HG03442 (cell line): ENCODE results near the gene LSM12.

ENCODE experiments used
- ATAC-seq: cut with Tn5 transposase; IDR thresholded peaks from one replicate; pipeline ENCODE4 v1.9.1; 2021; ENCODE audit warnings: mild to moderate bottlenecking, moderate library complexity; ENCODE audit not compliant: unreplicated experiment

Gene LSM12

DNA sequence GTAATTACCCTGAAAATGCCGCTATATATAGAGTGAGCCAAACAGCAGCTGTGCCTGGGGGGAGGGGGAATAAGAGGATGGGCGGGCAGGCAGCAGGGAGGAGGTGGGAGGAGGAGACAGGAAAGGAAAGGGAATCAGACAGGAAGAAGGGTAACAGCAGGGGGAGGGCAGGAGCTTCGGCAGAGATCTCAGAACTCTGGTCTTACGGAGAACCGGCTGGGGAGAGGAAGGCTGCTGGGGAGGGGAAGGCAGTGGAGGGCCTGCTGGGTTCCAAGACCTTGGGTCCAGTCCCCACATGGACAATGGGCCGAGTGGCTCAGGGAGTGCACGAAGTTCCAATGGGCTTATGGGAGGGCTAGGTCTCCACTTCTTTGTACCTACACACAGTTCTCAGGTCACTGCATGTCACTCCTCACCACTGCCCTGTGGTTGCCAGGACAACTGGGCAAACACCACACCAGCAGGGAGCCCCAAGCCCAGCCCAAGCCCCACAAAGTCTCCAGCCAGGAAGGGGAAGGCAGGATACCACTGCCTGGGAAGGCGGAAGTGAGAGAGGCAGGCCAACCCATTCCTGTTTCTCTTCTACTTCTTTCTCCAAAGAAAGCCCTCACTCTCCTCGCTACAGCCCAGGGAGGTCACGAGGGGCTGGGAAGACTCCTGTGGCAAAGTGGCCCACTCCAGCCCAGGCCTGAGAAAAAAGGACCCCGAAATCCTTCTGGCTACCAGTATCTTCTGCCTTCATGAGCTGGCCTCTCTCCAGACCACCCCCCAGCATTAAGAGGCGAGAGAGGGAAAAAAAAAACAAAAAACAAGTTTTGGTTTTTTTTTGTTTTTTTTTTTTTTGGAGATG is 29.4 kb upstream of the LSM12 start:
- no peak for ATAC-seq

DNA sequence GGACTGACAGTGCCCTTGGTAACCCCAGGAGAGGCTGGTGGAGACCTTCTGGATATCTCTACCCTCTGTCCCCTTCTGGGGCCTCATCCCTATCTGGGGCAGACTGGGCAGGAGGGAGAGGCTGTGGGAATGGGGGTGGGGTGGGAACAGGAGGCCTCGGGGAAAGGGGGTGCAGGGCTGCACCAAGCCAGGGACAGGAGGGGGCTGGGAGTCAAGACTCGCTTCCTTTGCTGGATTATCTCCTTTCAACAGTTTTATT is 28.8 kb upstream of the LSM12 start:
- no peak for ATAC-seq

GRCh38 chr17:44094701-44095387 is 28.4 kb upstream of the LSM12 start:
- no peak for ATAC-seq

DNA sequence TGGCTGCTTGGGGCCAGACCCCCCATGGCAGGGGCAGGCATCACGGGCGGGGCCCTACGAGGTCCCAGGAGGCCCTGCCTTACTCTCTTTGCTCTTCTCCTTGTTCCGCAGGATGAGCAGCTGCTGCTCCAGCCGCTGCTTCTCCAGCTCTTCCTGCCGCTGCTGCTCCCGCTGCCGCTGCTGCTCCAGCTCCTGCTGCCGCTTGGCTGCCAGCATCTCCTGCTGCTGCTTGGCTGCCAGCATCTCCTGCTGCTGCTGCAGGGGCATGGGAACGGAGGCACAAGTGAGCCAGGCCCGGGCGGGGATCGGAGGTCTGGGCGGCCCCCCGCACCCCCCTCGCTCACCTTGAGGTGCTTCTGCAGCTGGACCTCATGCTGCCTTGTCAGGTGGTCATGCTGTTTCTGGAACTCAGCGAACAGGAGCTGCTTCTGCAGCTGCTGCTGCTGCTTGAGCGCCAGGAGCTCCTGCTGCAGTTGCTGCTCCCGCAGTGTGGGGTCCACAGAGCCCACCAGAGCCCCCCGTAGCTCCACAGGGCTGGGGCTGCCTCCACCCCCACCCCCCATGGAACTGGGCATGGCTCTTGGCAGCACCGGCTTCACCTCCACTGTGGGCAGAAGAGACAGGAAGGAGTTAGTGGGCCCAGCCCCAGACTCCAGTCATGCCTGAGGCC is 26.9 kb upstream of the LSM12 start:
- no peak for ATAC-seq

GRCh38 chr17:44092051-44092450 is 25.6 kb upstream of the LSM12 start:
- no peak for ATAC-seq

GRCh38 chr17:44091200-44091997 is 24.9 kb upstream of the LSM12 start:
- ATAC-seq = no peak

- ATAC-seq = no peak
Measured at GRCh38 chr17:44088254-44088653, 21.8 kb upstream of the LSM12 start.

GRCh38 chr17:44087319-44087718 is 20.8 kb upstream of the LSM12 start:
- no peak for ATAC-seq

DNA sequence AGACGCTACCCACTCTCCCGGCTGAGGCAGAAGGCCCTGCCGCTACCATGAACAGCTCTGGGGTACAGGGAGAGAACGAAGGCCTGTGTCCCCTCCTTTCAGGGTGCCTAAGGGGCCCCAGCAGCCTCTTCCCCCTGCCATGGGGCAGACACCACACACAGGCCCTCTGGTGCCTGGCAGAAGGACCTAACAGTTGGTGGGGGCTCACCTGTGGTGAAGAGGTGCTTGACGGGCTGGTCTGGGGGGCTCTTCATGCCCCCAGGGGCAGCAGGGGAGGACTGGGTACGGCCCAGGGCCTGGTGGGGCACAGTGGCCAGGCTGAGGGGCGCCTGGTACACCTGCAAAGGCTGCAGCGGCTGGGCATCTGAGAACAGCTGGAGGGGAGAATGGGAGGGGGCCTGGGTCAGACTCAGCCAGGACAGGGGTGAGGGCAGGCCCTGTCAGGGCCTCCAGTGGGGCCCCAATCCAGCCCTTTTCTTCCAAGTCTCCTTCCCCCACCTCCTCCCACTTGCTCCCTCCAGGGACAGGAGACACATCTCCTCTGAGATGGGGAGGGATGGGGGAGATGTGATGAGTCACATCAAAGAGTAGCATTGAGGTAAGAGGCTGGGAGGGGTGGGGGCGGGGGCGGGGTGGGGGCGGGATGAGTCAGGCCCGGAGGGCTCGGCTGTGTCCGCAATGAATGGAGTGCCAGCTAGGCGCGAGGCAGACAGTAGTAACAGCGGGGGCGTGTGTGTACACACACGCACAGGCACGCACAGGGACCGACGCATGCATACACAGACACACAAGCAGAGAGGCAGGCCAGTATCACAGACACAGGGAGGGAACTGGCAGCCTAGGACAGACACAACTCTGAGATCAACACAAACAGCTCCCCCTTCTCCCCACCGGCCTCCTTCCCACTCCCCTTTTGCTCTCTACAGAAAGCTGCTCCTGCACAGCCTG is 20.2 kb upstream of the LSM12 start:
- no peak for ATAC-seq

DNA sequence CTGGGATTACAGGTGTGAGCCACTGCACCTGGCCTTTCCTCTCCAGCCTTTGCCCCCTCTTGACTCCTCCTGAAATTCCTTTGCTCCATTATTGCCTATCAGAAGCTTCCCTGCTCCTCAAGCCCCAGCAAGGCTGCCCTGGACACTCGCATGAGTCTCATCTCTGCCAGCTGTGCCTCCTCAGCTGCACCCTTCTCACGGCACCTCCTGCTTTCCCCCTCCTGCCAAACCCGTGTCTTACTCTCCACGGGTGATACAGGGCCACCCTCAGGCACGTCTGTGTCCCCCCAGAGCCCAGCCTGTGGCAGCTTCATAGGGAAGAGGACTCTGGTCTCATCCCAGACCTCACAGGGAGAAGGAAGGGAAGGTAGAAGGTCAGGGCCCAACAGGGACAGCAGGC is 19.4 kb upstream of the LSM12 start:
- ATAC-seq = no peak

GRCh38 chr17:44084921-44085320 is 18.4 kb upstream of the LSM12 start:
- no peak for ATAC-seq

DNA sequence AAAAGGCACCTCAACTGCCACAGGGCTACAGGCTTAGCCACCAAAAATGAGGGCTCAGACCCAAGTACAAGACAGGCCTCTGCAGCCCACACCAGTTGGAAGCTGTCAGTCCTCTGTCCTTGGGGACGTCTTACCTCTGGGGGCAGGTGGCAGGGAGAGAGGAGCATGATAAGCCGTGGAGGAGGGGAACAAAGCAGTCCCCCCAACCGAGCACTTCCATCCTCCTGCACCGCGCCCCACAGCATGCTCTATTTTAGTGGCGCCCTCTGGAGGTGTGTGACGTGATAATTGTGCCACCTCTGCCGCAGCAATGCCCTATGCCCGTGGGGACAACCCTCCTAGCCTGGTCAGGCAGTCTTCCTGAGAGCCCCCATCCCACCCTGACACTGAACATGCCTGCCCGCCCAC is 17.7 kb upstream of the LSM12 start:
- no peak for ATAC-seq

DNA sequence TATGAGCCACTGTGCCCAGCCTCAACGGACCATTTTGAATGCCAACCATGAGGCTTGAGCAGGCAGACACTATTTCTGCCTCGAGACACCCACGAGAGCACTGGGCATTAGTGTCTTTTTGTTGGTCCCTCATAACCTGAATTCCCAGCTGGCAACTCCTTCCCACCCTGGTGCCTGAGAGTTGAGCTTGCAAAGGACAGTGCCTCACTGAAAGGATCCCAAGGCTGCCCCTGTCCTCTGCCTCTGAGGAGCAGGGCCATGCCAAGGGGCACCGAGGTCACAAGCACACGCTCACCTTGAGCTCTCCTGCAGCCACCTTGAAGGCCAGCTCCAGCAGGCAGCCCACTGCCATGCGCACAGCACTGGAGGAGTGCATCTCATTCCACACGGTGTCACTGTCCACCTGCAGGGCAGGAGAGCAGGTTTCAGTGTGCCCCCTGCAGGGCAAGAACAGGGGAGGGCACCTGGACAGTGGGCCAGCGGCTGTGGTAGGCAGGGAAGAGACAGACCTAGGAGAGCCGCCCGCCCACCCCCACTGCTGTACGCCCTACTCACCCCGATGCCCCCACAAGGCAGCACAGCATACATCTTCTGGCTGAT is 16.9 kb upstream of the LSM12 start:
- no peak for ATAC-seq

DNA sequence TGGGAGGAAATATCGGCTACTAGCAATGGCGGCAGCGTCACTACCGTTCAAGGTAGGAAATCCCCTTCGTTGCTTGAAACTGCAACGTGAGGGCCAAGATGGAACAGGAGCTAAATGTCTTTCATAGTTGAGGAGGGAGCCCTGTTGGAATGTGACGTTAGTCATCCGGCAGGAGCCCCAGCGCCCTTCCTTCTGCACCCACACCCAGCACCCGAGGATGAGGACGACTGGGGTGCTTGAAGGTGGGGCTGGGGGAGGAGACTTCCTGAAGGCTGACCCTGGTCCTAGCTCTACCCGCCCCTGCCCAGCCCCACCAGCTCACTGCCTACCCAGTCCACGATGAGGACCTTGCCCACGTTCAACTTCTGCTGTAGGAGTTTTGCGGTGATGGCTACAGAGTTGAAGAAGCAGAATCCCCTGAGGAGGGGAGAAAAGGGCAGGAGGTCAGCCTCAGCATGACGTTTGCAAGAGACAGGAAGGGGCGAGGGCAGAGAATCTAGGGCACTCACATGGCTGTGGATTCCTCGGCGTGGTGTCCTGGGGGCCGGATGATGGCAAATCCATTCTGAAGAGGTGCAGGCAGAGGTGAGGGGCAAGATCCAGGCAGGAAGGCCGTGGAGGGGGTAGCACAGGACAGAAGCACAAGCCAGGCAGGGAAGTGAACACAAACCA is 15.9 kb upstream of the LSM12 start:
- no peak for ATAC-seq

DNA sequence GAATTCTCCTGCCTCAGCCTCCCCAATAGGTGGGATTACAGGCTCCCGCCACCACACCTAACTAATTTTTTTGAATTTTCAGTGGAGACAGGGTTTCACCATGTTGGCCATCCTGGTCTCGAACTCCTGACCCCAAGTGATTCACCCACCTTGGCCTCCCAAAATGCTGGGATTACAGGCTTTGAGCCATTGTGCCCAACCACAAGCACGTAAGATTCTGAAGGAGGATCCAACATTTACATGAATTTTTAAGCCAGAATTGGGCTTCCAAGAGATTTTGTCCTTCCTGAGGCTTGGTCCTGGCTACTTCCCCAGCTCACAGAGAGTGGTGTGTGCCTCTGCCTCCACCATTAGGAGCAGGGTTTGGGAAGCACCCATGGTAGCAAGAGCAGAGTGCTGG is 15.2 kb upstream of the LSM12 start:
- no peak for ATAC-seq

DNA sequence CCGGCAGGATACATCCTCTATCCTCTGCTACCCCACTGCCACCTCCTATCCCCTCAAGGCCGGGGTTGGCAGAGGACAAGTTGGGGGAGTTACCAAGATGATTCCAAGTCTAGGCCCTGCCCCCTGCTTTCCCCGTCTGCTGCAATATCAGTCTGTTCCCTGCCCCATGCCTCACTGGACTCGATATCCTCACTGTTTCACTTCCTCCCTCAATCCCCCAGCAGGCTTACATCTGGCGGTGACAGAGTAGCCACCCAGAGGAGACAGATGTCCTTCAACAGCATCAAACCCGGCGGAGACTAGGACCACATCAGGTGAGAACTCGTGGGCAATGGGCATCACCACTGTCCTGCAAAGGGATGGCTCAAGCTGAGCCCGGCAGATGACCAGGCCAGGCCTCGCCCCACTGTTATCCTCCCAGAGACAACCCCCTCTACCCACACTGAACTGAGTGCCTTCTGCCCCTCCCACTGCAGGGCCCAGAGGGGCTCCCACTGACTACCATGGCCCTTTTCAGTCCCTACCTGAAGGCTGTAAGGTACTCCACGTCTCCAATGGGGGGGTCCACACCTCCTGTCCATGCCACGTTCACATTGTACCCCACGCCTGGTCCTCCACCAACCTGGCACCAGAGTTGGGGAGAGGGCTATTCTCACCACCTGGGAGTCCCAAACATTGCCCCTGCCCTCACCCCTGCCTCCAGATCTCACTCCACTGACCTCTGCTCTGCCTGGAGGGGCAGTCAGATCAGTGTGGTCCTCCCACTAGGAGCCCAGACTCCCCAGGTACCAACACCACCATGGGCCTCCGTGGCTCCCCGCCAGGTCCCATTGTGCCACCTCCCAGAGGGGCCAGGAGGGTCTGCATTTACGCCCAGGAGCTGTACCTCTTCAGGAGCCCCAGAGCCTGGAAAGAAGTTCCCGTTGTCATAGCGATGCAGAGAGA is 13.7 kb upstream of the LSM12 start:
- ATAC-seq = no peak

DNA sequence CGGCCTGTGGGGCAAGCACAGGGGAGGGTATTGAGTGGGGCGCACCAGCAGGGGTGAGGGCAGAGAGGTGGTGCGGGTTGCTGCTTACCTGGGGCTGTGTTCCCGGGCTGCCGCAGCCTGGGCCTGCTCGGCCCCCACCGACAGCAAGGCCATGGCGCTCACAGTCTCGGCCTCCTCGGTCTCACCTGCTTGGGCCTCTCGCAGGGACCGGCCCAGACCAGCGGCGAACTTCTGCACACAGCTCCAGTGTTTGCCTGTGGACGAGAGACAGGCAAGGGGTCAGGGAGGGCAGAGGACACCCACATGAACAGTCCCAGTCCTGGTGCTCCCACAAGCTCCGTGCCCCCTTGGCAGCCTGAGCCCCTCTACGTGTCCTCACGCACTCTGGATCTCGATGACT is 11.9 kb upstream of the LSM12 start:
- ATAC-seq = no peak

DNA sequence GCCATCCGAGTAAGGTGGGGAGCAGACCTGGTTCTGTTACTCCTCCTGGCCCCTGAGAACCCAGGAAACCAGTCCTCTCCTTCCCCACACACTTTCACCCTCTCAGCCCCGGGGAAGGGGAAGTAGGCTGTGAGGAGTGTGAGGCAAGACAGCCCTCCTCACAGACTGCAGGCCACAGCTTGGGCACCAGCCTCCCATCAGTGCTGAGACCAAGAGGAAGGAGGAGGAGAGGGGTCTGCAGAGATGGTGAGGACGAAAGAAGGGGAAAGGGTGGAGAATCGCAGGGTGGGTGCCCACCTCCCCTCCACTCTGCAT is 11.1 kb upstream of the LSM12 start:
- no peak for ATAC-seq
